H1 (cell line): ENCODE results near the gene UBE2F. TPM values are rescaled to one million over a fixed set of nuclear protein-coding genes. Genes with fewer than 3 reads are reported as not detected.

Experiments
- CTCF ChIA-PET: fragments of 300-600 bp; sonication (Branson Sonifier 250); formaldehyde crosslinking; loops from one replicate; lab custom pipeline; 2021; ENCODE audit not compliant: partially characterized antibody; lab: Charles Lee
- POLR2A ChIA-PET: fragments of 300-600 bp; sonication (Branson Sonifier 250); formaldehyde crosslinking; loops from one replicate; lab custom pipeline; 2021; ENCODE audit warnings: inconsistent platforms; ENCODE audit not compliant: partially characterized antibody; lab: Charles Lee
- DNase-seq, 2 experiments: peaks; one replicate each; pipeline versions ENCODE4 v3.0.0 to v3.0.0-alpha.2; 2010 to 2022; ENCODE audit warnings: low spot score in 2 of 2, low read depth in 1 of 2, mixed read lengths in 1 of 2
- FAIRE-seq: peaks from 2 replicates; lab custom pipeline; 2011; peaks lifted over from hg19 to GRCh38; lab: Jason Lieb, UNC
- H2AFZ ChIP-seq: 2 replicates; pipeline ENCODE4 v1.8.1; 2012; ENCODE audit warnings: low read length, inconsistent platforms
- H2AK5ac ChIP-seq: 2 replicates; pipeline ENCODE4 v1.6.1; 2013; ENCODE audit warnings: low read depth, low read length
- H2BK120ac ChIP-seq: replicated peaks from 2 replicates; pipeline ENCODE3; 2013; ENCODE audit warnings: low read depth, low read length, inconsistent platforms
- H2BK12ac ChIP-seq: 2 replicates; pipeline ENCODE4 v1.6.1; 2013; ENCODE audit warnings: low read depth, low read length
- H2BK15ac ChIP-seq: 2 replicates; pipeline ENCODE4 v1.6.1; 2013; ENCODE audit warnings: low read length
- H2BK20ac ChIP-seq: 2 replicates; pipeline ENCODE4 v1.6.1; 2013; ENCODE audit warnings: low read length
- H2BK5ac ChIP-seq: 2 replicates; pipeline ENCODE4 v1.6.1; 2013; ENCODE audit warnings: low read depth, low read length
- H3K14ac ChIP-seq: 2 replicates; pipeline ENCODE4 v1.6.1; 2013; ENCODE audit warnings: inconsistent platforms; ENCODE audit not compliant: insufficient read length
- H3K18ac ChIP-seq: 2 replicates; pipeline ENCODE4 v1.6.1; 2013; ENCODE audit warnings: low read length; ENCODE audit errors: extremely low read depth
- H3K23ac ChIP-seq: 2 replicates; pipeline ENCODE4 v1.6.1; 2013; ENCODE audit warnings: inconsistent platforms; ENCODE audit not compliant: insufficient read length
- H3K23me2 ChIP-seq: 2 replicates; pipeline ENCODE4 v1.6.1; 2013; ENCODE audit warnings: low read depth, low read length
- H3K27ac ChIP-seq: 2 replicates; pipeline ENCODE4 v1.6.1; 2011; ENCODE audit warnings: low read depth, low read length, inconsistent platforms
- H3K27me3 ChIP-seq, 4 experiments: replicated peaks in 1 of 4; 1 replicate in 1 of 4; 2 replicates in 3 of 4; pipeline versions ENCODE4 v1.6.1 to v1.8.1; 2011 to 2013; ENCODE audit warnings: low read length in 3 of 4, mild to moderate bottlenecking in 3 of 4, inconsistent platforms in 2 of 4, mixed read lengths in 2 of 4, moderate library complexity in 1 of 4; ENCODE audit not compliant: control insufficient read depth in 3 of 4, insufficient read depth in 3 of 4; ENCODE audit errors: extremely low read depth in 1 of 4
- H3K36me3 ChIP-seq, 4 experiments: 2 replicates each; pipeline versions ENCODE4 v1.6.1 to v1.8.1; 2011 to 2013; ENCODE audit warnings: mild to moderate bottlenecking in 4 of 4, low read length in 3 of 4, moderate library complexity in 2 of 4, control low read depth in 1 of 4, inconsistent platforms in 1 of 4; ENCODE audit not compliant: insufficient read depth in 4 of 4, control insufficient read depth in 2 of 4
- H3K4ac ChIP-seq: replicated peaks from 2 replicates; pipeline ENCODE3; 2013; ENCODE audit warnings: low read length, low read depth, mixed read lengths, inconsistent platforms; ENCODE audit not compliant: insufficient read length
- H3K4me1 ChIP-seq, 4 experiments: replicated peaks in 1 of 4; 1 replicate in 1 of 4; 2 replicates in 3 of 4; pipeline versions ENCODE4 v1.6.1 to v1.8.1; 2011 to 2013; ENCODE audit warnings: low read length in 3 of 4, inconsistent platforms in 2 of 4, mixed read lengths in 1 of 4; ENCODE audit not compliant: insufficient read depth in 4 of 4, control insufficient read depth in 3 of 4
- H3K4me2 ChIP-seq, 2 experiments: 2 replicates each; pipeline versions ENCODE4 v1.6.1 to v1.8.1; 2011 to 2013; ENCODE audit warnings: low read depth in 2 of 2, low read length in 2 of 2, control low read depth in 1 of 2, inconsistent platforms in 1 of 2, mild to moderate bottlenecking in 1 of 2; ENCODE audit not compliant: insufficient read depth in 1 of 2
- H3K4me3 ChIP-seq, 4 experiments: fragments of 200-600, 300-600 bp in 1 of 4; sonication (generic), shearing (Covaris generic), sonication (Bioruptor Twin) in 1 of 4; 2 replicates each; pipeline versions ENCODE4 v1.5.1 to v1.8.1; 2011 to 2016; ENCODE audit warnings: low read length in 4 of 4, low read depth in 3 of 4, control low read depth in 2 of 4, inconsistent platforms in 2 of 4, mild to moderate bottlenecking in 2 of 4, mixed read lengths in 1 of 4, moderate library complexity in 1 of 4; ENCODE audit not compliant: insufficient read depth in 2 of 4; ENCODE audit errors: extremely low read depth in 1 of 4
- H3K56ac ChIP-seq: replicated peaks from 2 replicates; pipeline ENCODE3; 2013; ENCODE audit warnings: low read depth, mild to moderate bottlenecking, mixed read lengths, low read length, inconsistent platforms; ENCODE audit not compliant: insufficient read length
- H3K79me1 ChIP-seq: 2 replicates; pipeline ENCODE4 v1.6.1; 2013; ENCODE audit warnings: low read depth, low read length, control low read depth
- H3K79me2 ChIP-seq, 2 experiments: 2 replicates each; pipeline versions ENCODE4 v1.6.1 to v1.8.1; 2012 to 2013; ENCODE audit warnings: low read length in 2 of 2, mild to moderate bottlenecking in 2 of 2, inconsistent platforms in 1 of 2; ENCODE audit not compliant: insufficient read depth in 2 of 2, control insufficient read depth in 1 of 2
- H3K9ac ChIP-seq, 4 experiments: replicated peaks in 1 of 4; 1 replicate in 1 of 4; 2 replicates in 3 of 4; pipeline versions ENCODE4 v1.6.1 to v1.8.1; 2011 to 2013; ENCODE audit warnings: low read depth in 3 of 4, low read length in 3 of 4, control low read depth in 2 of 4, mild to moderate bottlenecking in 2 of 4, moderate library complexity in 2 of 4, inconsistent platforms in 1 of 4; ENCODE audit errors: extremely low read depth in 1 of 4
- H3K9me3 ChIP-seq, 2 experiments: 2 replicates each; pipeline versions ENCODE4 v1.6.1 to v1.8.1; 2012 to 2013; ENCODE audit warnings: mild to moderate bottlenecking in 2 of 2, moderate library complexity in 2 of 2, control low read depth in 1 of 2, inconsistent platforms in 1 of 2, low read depth in 1 of 2, low read length in 1 of 2, mixed read lengths in 1 of 2; ENCODE audit not compliant: insufficient read depth in 2 of 2
- H4K20me1 ChIP-seq, 2 experiments: replicated peaks in 1 of 2; 2 replicates each; pipeline versions ENCODE3 to v1.8.1; 2011 to 2013; ENCODE audit warnings: inconsistent platforms in 2 of 2, low read length in 2 of 2, mild to moderate bottlenecking in 1 of 2; ENCODE audit not compliant: insufficient read depth in 2 of 2, control insufficient read depth in 1 of 2
- H4K5ac ChIP-seq: 2 replicates; pipeline ENCODE4 v1.6.1; 2013; ENCODE audit warnings: low read length, low read depth, mixed read lengths, inconsistent platforms; ENCODE audit not compliant: insufficient read length
- H4K8ac ChIP-seq: 2 replicates; pipeline ENCODE4 v1.8.0; 2013; ENCODE audit warnings: mild to moderate bottlenecking, moderate library complexity, low read length, inconsistent platforms; ENCODE audit not compliant: insufficient read depth; ENCODE audit errors: extremely low read depth
- H4K91ac ChIP-seq: replicated peaks from 2 replicates; pipeline ENCODE3; 2013; ENCODE audit warnings: low read length, mixed read lengths, inconsistent platforms; ENCODE audit not compliant: insufficient read length
- ATF3 ChIP-seq: IDR thresholded peaks from 2 replicates; pipeline ENCODE4 v1.6.1; 2011; ENCODE audit warnings: low read depth, mild to moderate bottlenecking, low read length; ENCODE audit not compliant: insufficient read depth
- BACH1 ChIP-seq: IDR thresholded peaks from 2 replicates; pipeline ENCODE4 v1.6.1; 2012; ENCODE audit warnings: low read length, improper control_type of control experiment
- CEBPB ChIP-seq: IDR thresholded peaks from 2 replicates; pipeline ENCODE4 v1.6.1; 2012; ENCODE audit warnings: low read depth, low read length
- CTCF ChIP-seq, 3 experiments: IDR thresholded peaks; 1 replicate in 2 of 3; 2 replicates in 1 of 3; pipeline versions ENCODE4 v1.5.1 to v1.6.1; 2011; ENCODE audit warnings: low read length in 3 of 3, mild to moderate bottlenecking in 3 of 3, inconsistent platforms in 2 of 3, low read depth in 1 of 3, moderate library complexity in 1 of 3; ENCODE audit not compliant: insufficient read depth in 1 of 3; ENCODE audit errors: control extremely low read depth in 1 of 3
- EGR1 ChIP-seq: IDR thresholded peaks from 2 replicates; pipeline ENCODE4 v1.6.1; 2011; ENCODE audit warnings: low read depth, low read length, borderline replicate concordance
- GABPA ChIP-seq: IDR thresholded peaks from 2 replicates; pipeline ENCODE4 v1.6.1; 2011; ENCODE audit warnings: mild to moderate bottlenecking, low read length, moderate library complexity, borderline replicate concordance; ENCODE audit not compliant: insufficient read depth
- KDM4A ChIP-seq: IDR thresholded peaks from one replicate; pipeline ENCODE4 v1.7.1; 2012; ENCODE audit warnings: low read depth, mild to moderate bottlenecking, moderate library complexity, low read length, inconsistent platforms; ENCODE audit not compliant: severe bottlenecking
- KDM5A ChIP-seq: fragments of 200-600 bp; IDR thresholded peaks from 2 replicates; pipeline ENCODE4 v1.7.1; 2012; ENCODE audit warnings: mild to moderate bottlenecking, low read length, inconsistent platforms, mixed read lengths
- SIN3A ChIP-seq, 2 experiments: IDR thresholded peaks in 1 of 2; conservative IDR thresholded peaks in 1 of 2; 2 replicates each; pipeline ENCODE4 v1.6.1; 2011 to 2012; ENCODE audit warnings: low read length in 2 of 2, improper control_type of control experiment in 1 of 2, low read depth in 1 of 2, mild to moderate bottlenecking in 1 of 2
- SP1 ChIP-seq: IDR thresholded peaks from 2 replicates; pipeline ENCODE4 v1.6.1; 2011; ENCODE audit warnings: low read depth, low read length
- TAF7 ChIP-seq: optimal IDR thresholded peaks from 2 replicates; pipeline ENCODE3; 2011; ENCODE audit warnings: low read depth, mild to moderate bottlenecking, inconsistent platforms, low read length, moderate library complexity, borderline replicate concordance
- WGBS, 2 experiments: shearing (Covaris generic) in 1 of 2; methylation state at CpG; one replicate each; pipeline versions ENCODE4 v1.1.6 to v1.1.7; 2013 to 2015; ENCODE audit warnings: low lambda C conversion rate in 2 of 2, mixed read lengths in 2 of 2, inconsistent platforms in 1 of 2, low coverage in 1 of 2, missing lambda C conversion rate in 1 of 2; ENCODE audit not compliant: insufficient replicate concordance in 2 of 2, insufficient coverage in 1 of 2, insufficient read length in 1 of 2; ENCODE audit errors: extremely low coverage in 1 of 2, missing lambda C conversion rate in 1 of 2; 5-methylcytosine and 5-hydroxymethylcytosine counted together
- polyA plus RNA-seq, 7 experiments: library from polyadenylated mRNA; depleted of rRNA in 3 of 7; stranded (reverse) in 5 of 7; unstranded in 2 of 7; fragments of >200 nt in 5 of 7; fragments of 200-250 nt in 2 of 7; gene quantifications; 1 replicate in 5 of 7; 2 replicates in 1 of 7; 4 replicates in 1 of 7; pipeline versions ENCODE4 v1.2.1 to v1.2.3, GENCODE V29; 2011 to 2013; ENCODE audit warnings: missing spikeins in 2 of 7, mixed read lengths in 2 of 7
- total RNA-seq: library from RNA; stranded (reverse); fragmentation: NEBNext Ultra II Directional; extraction: Animal tissue kit (Norgen Biotek cat#: 25700); gene quantifications from 2 replicates; pipeline ENCODE4 v1.2.1, GENCODE V29; 2021

Gene UBE2F
- total and polyA plus RNA-seq, 2 of the 8 experiments (the other 6 are each of a cell fraction or from before 2014, with no cell fraction given), result 43.3 to 59.8 TPM

- ChIA-PET POLR2A (no interaction called here), CTCF (no interaction called here)
- Histone ChIP-seq H3K4me3 (no peak overlapping the region), H3K23me2 (peaks cover 2% of the 10 kb centered on the region; the same call in 1 of the 2 replicates), H2AFZ (no peak overlapping the region), H2BK12ac (0 out of 2 replicates have a peak overlapping the region, but pooled peaks have one; percentile 9), H3K23ac (no peak overlapping the region), H3K9ac (no peak overlapping the region), H3K4me1 (no peaks in the 10 kb centered on the region; a peak in 1 of 7 replicates), H4K91ac (no peak overlapping the region), H2BK120ac (no peak overlapping the region), H4K20me1 (no peaks in the 10 kb centered on the region), H2BK15ac (no peak overlapping the region), H4K5ac (no peak overlapping the region), H3K27ac (no peak overlapping the region), H4K8ac (no peak overlapping the region), H2BK20ac (no peak overlapping the region), H3K36me3 (no peaks in the 10 kb centered on the region; a peak in 1 of 8 replicates), H2BK5ac (no peak overlapping the region), H3K4me2 (no peak overlapping the region), H3K14ac (no peak overlapping the region), H3K79me2 (no peaks in the 10 kb centered on the region), H3K27me3 (no peaks in the 10 kb centered on the region), H3K79me1 (no peaks in the 10 kb centered on the region), H3K4ac (no peak overlapping the region), H3K56ac (no peak overlapping the region), H3K9me3 (peaks cover 3 to 6% of the 10 kb centered on the region in 2 experiments; a peak in 2 of 4 replicates), H3K18ac (no peak overlapping the region), H2AK5ac (no peak overlapping the region)
- FAIRE-seq (no peak), DNase-seq (no peak)
- WGBS, 2 experiments, result 79% methylated on average over 3 of the region's 3 CpGs; no CpG with 5 or more reads in 1 of the 2 experiments
- TF ChIP-seq TAF7 (no peak), SIN3A (conservative IDR thresholded peaks at IDR 0.05 in 1 of 2, IDR thresholded peaks at IDR 0.05 in 1 of 2; ENCODE audit: low read depth in 1 of 2, low read length in 2 of 2) (no peak), CEBPB (no peak), SP1 (no peak), ATF3 (no peak), CTCF (IDR thresholded peaks at IDR 0.05; ENCODE audit: control extremely low read depth in 1 of 3, insufficient read depth in 1 of 3, low read depth in 1 of 3, low read length in 3 of 3) (no peak), KDM4A (no peak), EGR1 (no peak), KDM5A (no peak), BACH1 (no peak), GABPA (no peak)
These were observed 24.3 kb upstream of the UBE2F start for GRCh38 chr2:237942513-237942899.
